Measurements from ENCODE around the gene TRIM29. TPM values are rescaled to one million over a fixed set of nuclear protein-coding genes. Genes with fewer than 3 reads are reported as not detected.

Gene TRIM29
- total and polyA plus RNA-seq, 7 donors: 0.33 to 8.5 (median 6.0) TPM

DNA sequence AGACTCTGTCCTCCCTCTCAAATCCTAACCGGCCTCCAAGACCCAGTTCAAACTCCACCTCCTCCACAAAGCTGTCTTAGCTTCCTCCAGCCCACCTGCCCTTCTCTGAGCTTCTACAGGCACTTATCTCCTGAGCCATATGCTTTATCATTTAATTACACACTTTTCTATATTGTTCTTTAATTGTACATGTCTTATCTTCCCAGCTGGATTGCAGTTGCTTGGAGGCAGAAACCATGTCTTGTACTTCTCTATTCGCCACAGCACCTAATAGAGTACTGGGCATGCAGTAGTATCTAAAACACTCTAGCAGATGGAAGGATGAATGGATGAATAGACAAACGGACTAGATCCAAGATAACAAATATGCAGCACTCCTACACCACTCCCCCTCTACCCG, 11.3 kb downstream of the TRIM29 start:
- 88% methylated on average over 4 of the region's 4 CpGs for WGBS, 2 donors
- no peaks in the 10 kb centered on the region for H3K9me3 ChIP-seq
- intact Hi-C loops (cut with DNase I): loop anchor here (5.0 kb wide), 1 partner anchor 399 kb away; the partner anchor contains the start of gene NECTIN1
- TF ChIP-seq, protein P1, sequence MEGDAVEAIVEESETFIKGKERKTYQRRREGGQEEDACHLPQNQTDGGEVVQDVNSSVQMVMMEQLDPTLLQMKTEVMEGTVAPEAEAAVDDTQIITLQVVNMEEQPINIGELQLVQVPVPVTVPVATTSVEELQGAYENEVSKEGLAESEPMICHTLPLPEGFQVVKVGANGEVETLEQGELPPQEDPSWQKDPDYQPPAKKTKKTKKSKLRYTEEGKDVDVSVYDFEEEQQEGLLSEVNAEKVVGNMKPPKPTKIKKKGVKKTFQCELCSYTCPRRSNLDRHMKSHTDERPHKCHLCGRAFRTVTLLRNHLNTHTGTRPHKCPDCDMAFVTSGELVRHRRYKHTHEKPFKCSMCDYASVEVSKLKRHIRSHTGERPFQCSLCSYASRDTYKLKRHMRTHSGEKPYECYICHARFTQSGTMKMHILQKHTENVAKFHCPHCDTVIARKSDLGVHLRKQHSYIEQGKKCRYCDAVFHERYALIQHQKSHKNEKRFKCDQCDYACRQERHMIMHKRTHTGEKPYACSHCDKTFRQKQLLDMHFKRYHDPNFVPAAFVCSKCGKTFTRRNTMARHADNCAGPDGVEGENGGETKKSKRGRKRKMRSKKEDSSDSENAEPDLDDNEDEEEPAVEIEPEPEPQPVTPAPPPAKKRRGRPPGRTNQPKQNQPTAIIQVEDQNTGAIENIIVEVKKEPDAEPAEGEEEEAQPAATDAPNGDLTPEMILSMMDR (IDR thresholded peaks at IDR 0.05): no peak
- H3K4me3 ChIP-seq: no peak overlapping the region
- no peaks in the 10 kb centered on the region for H3K27me3 ChIP-seq
- peaks cover 0 to 23% (median 21%) of the 10 kb centered on the region in 4 donors for H3K4me1 ChIP-seq
- H3K36me3 ChIP-seq: no peaks in the 10 kb centered on the region
- no peak for DNase-seq
- H3K27ac ChIP-seq: no peak overlapping the region

DNA sequence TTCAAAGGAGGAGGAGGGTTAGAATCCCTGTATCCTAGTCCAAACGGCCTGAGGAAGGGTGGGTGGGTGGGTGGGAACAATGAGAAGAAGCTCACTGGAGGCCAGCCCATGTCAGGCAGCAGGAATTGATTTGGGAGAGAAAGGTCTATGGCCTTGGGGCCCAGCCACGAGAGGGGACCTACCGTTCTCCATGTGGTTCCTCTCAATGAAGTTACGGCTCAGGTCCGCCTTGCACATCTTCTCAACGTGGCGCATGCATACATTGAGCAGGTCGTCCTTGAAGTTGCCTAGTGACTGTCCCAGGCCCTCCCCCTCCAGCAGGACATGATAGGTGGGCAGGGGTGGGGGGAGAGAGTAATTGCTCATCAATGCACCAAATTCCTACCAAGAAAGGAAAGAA, 12.4 kb downstream of the TRIM29 start:
- H3K36me3 ChIP-seq: no peaks in the 10 kb centered on the region
- peaks cover 0 to 23% (median 21%) of the 10 kb centered on the region in 4 donors for H3K4me1 ChIP-seq
- H3K9me3 ChIP-seq: no peaks in the 10 kb centered on the region
- DNase-seq: no peak
- WGBS, 2 donors: 87 to 90% methylated on average over 8 of the region's 8 CpGs
- H3K4me3 ChIP-seq: no peak overlapping the region
- H3K27me3 ChIP-seq: no peaks in the 10 kb centered on the region
- H3K27ac ChIP-seq: no peak overlapping the region
- intact Hi-C loops (cut with DNase I): loop anchor here (5.0 kb wide), 1 partner anchor 398 kb away; the partner anchor contains the start of gene NECTIN1
- TF ChIP-seq POLR2AphosphoS5 (IDR thresholded peaks at IDR 0.05): no peak
- TF ChIP-seq, protein P1 (IDR thresholded peaks at IDR 0.05): no peak

DNA sequence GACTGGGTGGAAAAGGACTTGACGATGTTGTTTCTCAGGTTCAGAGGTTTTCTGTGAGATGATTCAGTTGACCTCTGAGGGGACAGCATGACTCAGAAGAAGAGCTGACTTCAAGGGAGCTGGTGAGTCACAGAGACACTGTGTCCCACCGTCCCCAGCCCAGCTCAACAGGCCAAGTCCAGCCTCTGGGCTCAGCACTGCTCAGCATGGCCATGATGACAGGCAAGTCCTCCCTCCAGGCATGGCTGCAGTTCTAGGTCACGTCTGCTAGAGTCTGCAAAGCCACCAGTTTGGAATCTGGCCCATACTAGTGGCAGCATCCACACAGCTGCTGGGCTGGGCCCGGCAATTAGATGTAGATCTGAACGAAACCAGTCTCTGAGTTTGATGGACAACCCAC, 12.9 kb downstream of the TRIM29 start:
- WGBS, 2 donors: 75 to 79% methylated on average over 5 of the region's 5 CpGs

DNA sequence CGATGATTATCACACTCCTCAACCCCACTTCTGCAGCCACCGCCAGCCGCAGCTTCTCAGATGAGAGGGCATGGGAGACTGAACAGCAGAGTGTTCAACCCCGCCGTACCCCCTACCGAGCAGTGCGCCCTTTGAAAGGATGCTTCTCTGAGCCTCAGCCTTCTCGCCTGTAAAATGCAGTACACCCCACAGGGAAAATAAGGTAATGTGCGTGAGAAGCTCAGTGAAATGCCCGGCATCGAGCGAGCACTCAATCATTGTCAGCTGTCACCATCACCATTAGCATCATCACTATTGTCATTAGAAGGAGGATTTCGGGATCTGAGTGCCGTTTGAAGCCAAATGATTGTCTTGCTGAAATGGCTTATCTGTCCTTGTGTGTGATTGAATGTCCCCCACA, 13.6 kb downstream of the TRIM29 start:
- Histone ChIP-seq H3K27me3 (no peaks in the 10 kb centered on the region), H3K4me1 (peaks cover 0 to 17% (median 15%) of the 10 kb centered on the region in 4 donors), H3K36me3 (no peaks in the 10 kb centered on the region), H3K9me3 (no peaks in the 10 kb centered on the region), H3K4me3 (no peak overlapping the region), H3K27ac (no peak overlapping the region)
- TF ChIP-seq, protein P1 (IDR thresholded peaks at IDR 0.05): no peak
- TF ChIP-seq POLR2AphosphoS5 (IDR thresholded peaks at IDR 0.05): no peak
- TF ChIP-seq POLR2A (IDR thresholded peaks at IDR 0.05): no peak
- no peak for TF ChIP-seq EP300 (IDR thresholded peaks at IDR 0.05)
- WGBS, 2 donors: 92 to 95% methylated on average over 14 of the region's 14 CpGs
- no peak for DNase-seq
- intact Hi-C loops (cut with DNase I): no loop called here

More for the DNA sequence above, 12.9 kb downstream of the TRIM29 start:
- Histone ChIP-seq H3K27me3 (no peaks in the 10 kb centered on the region), H3K4me1 (peaks cover 0 to 22% (median 21%) of the 10 kb centered on the region in 4 donors), H3K27ac (no peak overlapping the region), H3K9me3 (no peaks in the 10 kb centered on the region), H3K36me3 (no peaks in the 10 kb centered on the region), H3K4me3 (no peak overlapping the region)
- TF ChIP-seq POLR2AphosphoS5 (IDR thresholded peaks at IDR 0.05): no peak
- TF ChIP-seq EP300 (IDR thresholded peaks at IDR 0.05): no peak
- TF ChIP-seq, protein P1 (IDR thresholded peaks at IDR 0.05): no peak
- TF ChIP-seq POLR2A (IDR thresholded peaks at IDR 0.05): no peak
- no peak for DNase-seq
- intact Hi-C loops (cut with DNase I): loop anchor here (5.0 kb wide), 1 partner anchor 398 kb away; the partner anchor contains the start of gene NECTIN1

DNA sequence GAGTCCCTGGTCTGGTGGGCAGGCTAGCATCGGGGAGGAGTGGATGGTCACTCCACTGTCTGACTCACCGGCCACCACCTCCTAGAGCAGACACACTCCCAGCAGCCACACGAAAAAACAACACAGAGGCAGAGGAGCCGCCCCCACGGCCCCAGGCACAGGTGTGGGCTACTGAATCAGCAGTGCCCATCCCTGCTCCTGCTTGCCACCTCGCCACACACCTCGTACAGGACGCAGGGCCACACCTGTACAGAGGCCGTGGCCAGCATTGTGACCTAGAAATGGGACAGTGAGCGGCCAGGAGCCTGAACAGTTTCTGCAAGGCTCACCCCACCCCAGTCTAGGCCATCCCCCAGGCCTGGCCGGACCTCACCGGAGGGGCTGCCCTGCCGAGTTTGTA, 14.0 kb downstream of the TRIM29 start:
- Histone ChIP-seq H3K4me1 (peaks cover 0 to 13% (median 10%) of the 10 kb centered on the region in 4 donors), H3K27ac (no peak overlapping the region), H3K9me3 (no peaks in the 10 kb centered on the region), H3K36me3 (no peaks in the 10 kb centered on the region), H3K4me3 (no peak overlapping the region), H3K27me3 (no peaks in the 10 kb centered on the region)
- no peak for DNase-seq
- intact Hi-C loops (cut with DNase I): no loop called here
- 85% methylated on average over 13 of the region's 13 CpGs for WGBS, 2 donors
- TF ChIP-seq POLR2AphosphoS5 (IDR thresholded peaks at IDR 0.05) (no peak), POLR2A (IDR thresholded peaks at IDR 0.05) (no peak), EP300 (IDR thresholded peaks at IDR 0.05) (no peak)
- TF ChIP-seq, protein P1 (IDR thresholded peaks at IDR 0.05): no peak
